Skin of body (tissue), 2 donors: ENCODE data around the gene SLC36A3. TPM values are rescaled to one million over a fixed set of nuclear protein-coding genes. Genes with fewer than 3 reads are reported as not detected.

Source experiments
- DNase-seq: peaks from one replicate; lab custom pipeline; 2025; lab: John Stamatoyannopoulos, UW
- total RNA-seq: library from RNA; depleted of rRNA; stranded (reverse); fragments of >200 nt; gene quantifications from one replicate; pipeline ENCODE4 v1.2.3, GENCODE V29; 2014

The SLC36A3 gene
- total RNA-seq, 1 donor from 2014 or later, result not detected

- no peak for DNase-seq
Measured at GRCh38 chr5:151298063-151298855, 5.3 kb downstream of the SLC36A3 start.

GRCh38 chr5:151296974-151297373 lies 6.6 kb downstream of the SLC36A3 start:
- no peak for DNase-seq

GRCh38 chr5:151296478-151296830 lies 7.1 kb downstream of the SLC36A3 start:
- no peak for DNase-seq

GRCh38 chr5:151295791-151296477 lies 7.6 kb downstream of the SLC36A3 start:
- DNase-seq, result peak; percentile 16

DNA sequence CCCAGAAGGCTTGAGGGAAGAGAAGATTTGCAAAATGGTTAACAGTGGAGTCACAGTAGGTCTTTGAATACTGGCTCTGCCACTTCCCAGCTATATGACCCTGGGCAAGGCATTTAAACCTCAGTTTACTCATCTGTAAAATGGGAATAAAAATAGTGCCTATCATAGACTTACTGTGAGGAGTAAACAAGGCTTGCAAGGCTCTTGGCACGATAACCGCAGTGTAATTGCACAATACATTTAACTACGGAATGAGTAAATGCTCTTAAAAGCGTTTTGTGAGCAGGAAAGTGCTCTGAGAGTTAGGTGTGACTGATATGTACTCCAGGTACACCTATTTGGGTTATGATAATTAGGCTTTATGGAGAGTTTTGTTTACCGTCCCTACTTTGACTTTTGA lies 8.4 kb downstream of the SLC36A3 start:
- DNase-seq, result no peak

DNA sequence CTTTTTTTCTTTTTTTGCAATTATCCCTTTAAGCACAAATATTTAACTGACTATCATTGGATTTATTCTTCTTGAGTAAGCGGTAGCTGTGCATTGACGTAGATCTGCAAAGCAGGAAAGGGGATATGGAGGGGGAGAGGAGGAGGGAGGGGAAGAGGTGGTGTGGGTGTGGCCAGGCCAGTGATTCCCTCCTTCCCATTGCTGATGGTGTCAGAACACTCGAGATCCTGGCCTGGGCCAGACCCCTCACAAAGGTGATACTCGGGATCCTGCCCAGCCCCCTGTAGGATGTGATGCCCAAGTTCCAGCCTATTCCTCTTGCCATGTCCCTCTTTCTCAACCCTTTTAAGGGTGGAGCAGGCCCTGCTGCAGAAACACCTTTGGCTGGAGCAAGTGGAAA lies 9.9 kb downstream of the SLC36A3 start:
- DNase-seq, result no peak

DNA sequence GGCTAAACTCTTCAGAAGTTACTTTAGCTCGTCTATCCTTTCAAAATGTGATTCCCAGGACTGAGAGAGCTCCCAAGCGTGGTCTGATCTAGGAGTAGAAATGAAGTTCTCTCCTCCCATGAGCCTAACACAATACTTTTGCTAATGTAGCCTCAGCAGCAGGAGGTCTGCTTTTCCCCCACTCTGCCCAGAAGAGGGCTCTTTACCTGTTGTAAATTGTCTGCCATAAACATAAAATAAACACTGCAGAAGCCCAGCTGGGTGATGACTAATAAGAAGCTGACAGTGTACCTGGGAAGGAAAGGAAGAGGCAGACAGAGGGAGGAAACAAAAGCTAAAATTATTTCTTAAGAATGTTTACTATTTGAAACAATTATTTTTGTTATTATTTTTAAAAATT lies 15.4 kb downstream of the SLC36A3 start:
- DNase-seq, result no peak

- no peak for DNase-seq
Measured at GRCh38 chr5:151286246-151286645, 17.3 kb downstream of the SLC36A3 start.

- DNase-seq, result no peak
Measured at GRCh38 chr5:151285683-151286082, 17.9 kb downstream of the SLC36A3 start.

- no peak for DNase-seq
Measured at GRCh38 chr5:151284392-151284967, 19.1 kb downstream of the SLC36A3 start.

DNA sequence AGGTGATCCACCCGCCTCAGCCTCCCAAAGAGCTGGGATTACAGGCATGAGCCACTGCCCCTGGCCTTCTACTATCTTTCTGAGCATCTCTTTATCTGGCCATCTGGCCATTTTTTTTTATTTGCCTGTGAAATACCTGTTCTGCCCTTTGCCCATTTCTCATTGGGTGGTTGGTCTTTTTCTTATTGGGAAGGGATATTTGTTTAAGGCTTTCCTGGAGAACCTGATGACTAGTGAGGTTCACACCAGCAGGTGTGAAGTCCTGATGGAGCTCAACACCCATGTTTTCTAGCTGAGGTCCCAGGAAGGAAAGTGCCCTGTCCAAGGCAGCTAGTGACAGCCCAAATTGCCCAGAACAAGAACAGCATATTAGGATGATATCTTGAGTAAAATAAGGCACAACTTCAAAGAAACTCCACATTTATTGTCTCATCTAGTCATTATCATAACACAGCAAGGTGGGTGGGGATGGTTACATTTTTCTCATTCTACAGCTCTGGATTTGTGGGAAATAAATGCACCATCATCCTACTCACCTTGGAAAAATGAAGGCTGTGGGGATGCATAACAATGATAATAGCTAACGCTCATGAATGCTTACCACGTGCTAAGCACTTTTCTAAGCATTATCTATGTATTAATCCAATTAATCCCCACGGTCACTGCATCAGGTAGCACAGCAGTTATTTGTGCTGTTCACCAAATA lies 20.3 kb downstream of the SLC36A3 start:
- no peak for DNase-seq

- DNase-seq, result no peak
Measured at GRCh38 chr5:151281001-151281639, 22.4 kb downstream of the SLC36A3 start.

DNA sequence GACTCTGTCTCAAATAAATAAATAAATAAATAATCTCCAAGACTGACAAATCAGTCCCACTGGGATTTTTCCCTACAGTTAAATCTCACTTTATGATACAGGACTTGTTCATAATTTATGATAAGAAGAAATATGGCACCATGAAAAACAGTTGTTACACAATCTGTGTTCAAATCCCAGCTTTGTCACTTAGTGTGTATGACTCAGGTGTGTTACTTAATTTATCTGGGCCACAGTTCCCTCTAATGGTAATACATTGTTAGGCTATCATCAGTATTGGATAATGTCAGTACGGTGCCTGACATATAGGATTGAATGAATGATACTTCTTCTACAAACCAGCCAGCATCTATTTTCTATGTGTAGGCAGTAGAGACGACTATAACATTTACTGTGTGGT lies 23.1 kb downstream of the SLC36A3 start:
- no peak for DNase-seq

GRCh38 chr5:151278845-151279244 lies 24.7 kb downstream of the SLC36A3 start:
- DNase-seq, result no peak

DNA sequence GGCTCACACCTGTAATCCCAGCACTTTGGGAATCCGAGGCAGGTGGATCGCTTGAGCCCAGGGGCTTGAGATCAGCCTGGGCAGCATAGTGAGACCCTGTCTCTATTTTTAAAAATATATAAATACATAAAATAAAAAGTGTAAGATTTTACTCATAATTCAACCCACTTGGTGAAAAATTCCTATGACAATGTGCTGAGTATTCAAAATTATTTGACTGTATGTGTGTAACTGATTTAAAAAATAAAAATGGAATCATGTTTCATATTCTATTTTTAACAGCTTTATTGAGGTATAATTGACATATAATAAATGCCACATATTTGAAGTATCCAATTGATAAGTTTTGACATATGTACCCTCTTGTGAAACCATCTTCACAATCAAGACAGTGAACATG lies 27.8 kb downstream of the SLC36A3 start:
- DNase-seq, result no peak

GRCh38 chr5:151274666-151275065 lies 28.9 kb downstream of the SLC36A3 start:
- no peak for DNase-seq

DNA sequence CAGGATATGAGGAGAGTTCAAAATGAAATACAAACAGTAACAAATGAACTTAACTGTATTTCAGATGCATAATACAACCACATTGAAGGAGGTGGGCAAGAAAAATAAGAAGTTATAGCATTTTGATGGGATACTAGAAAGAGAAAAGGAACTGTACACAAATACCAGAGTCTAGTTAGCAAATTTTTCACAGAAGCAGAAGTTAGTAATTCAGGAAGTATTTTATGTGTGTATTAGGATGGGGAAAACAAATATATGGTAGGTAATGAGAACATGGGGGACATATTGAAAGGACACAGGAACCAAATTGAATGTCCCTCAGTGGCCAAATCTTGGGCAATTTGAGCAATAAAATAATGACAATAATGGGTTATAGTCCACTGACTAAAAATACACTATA lies 32.2 kb downstream of the SLC36A3 start:
- no peak for DNase-seq

GRCh38 chr5:151270599-151270998 lies 33.0 kb downstream of the SLC36A3 start:
- no peak for DNase-seq

DNA sequence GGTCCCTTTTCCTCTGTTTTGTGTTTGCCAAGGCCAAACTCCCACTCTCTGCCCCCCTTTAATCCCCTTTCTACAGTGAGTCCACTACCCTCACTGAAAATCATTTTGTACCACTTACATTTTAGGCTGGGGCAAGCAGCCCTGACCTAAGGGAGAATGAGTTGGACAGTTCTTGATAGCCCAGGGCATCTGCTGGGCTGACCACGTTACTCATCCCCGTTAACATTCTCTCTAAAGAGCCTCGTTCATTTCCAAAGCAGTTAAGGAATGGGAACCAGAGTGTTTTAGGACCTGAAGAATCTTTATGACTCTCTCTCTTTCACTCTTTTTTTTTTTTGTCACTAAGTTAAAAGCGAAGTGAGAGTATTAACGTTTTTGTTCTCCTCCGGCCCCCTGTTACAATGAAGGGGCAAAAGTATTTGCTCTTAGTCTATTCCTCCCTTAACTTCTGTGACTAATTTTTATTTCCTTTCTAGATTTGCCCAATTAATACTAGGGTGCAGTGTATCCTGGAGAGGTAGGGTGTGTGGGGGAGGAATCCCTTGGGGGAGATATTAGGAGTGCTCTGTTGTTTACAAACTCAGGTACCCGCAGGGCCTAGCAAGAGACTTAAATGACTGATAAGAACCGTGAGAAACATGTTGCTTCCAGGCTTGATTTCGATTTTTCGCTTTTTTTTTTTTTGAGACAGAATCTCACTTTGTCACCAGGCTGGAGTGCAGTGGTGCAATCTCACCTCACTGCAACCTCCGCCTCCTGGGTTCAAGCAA lies 35.9 kb downstream of the SLC36A3 start:
- no peak for DNase-seq

GRCh38 chr5:151264113-151264512 lies 39.5 kb downstream of the SLC36A3 start:
- DNase-seq, result no peak

- no peak for DNase-seq
Measured at GRCh38 chr5:151262532-151262931, 41.0 kb downstream of the SLC36A3 start.
